ENCODE measurements around the gene FAT1.

FAT1 gene

DNA sequence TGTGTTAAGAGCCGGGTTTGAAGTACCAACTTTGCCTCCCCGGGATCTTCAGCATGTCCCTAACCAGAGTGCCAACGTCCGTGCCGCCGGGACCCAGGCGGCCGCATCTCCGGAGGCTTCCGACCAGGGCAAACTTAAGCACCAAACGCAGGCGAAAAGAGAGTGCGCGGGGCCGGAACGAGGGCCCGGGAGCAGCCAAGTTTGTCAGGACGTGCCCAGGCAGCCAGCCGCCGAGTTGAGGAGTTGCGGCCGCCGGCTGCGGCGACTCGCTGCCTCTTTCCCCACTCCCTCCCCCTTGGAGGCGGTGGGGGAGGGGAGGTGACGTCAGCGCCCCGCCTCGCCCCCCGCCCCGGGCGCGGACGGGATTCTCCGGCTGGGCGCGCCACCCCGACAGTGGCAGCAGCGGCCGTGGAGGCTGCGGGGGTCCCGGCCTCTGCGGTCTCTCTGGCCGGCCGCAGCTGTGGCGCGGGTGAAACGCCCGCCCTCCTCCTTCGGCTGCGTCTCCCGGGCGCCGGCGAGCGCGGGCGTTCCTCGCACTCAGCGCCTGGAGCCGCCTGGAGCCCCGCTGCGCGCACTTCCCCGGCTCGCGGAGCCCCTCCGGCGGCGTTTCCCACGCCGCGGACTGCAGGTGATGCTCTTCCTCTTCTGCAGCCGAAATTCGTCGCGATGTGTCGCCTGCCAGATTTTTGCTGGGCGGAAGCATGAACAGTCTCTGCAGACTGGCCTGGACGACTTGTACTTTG is 2.9 kb upstream of the FAT1 start:
- TF ChIP-seq JUND (IDR thresholded peaks at IDR 0.05; ENCODE audit: low read depth): no peak
- in situ Hi-C loops (cut with HindIII; ENCODE audit: low pct_unique_long_range_greater_than_20kb, low sequenced_read_pairs): no loop called here
- DNase-seq (ENCODE audit: low read depth in 1 of 2, low spot score in 1 of 2): no peak

DNA sequence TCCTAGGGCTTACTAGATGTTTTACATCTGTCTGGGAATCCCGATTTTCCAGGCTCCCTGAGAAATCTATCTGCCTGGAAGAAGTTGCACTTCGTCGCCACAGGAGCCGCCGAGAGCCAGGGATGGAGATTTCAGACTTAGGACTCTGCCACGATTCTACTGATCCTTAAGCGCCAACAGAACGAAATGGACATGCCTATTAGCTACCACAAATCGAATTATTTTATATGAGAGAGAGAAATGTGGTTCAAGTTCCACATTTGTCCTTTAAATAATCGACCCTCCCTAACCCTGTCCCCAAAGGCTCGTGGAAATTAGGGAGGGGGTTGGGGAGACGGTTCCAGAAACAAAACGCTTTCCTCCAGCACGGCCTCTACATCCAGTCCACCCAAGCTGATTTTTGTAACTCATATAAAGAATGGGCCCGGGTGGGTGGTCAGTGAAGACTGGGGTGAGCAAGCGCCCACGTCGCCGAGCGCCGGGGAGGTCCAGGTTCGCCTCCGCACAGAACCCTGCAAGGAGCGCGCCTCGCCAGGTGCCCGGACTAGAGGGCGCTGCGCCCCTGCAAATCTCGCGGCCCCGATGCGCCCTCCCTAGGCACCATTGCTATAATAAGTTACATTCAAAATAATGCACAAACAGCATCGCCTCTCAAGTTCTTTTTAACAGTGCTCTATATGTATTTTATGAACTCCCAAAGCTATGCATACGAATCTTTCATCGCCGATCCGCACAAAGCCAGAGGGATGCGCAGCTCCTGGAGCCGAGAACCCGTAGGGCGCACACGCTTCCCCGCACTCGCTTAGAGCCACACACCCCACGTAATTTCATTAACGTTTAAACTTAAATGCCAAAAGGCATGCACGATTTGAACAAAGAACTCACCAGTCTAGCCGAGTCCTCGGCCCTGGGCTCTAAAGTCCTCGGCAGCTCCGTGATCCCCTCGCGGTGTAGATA is 2.1 kb upstream of the FAT1 start:
- in situ Hi-C loops (cut with HindIII; ENCODE audit: low pct_unique_long_range_greater_than_20kb, low sequenced_read_pairs): no loop called here
- no peak for TF ChIP-seq JUND (IDR thresholded peaks at IDR 0.05; ENCODE audit: low read depth)
- DNase-seq (ENCODE audit: low read depth in 1 of 2, low spot score in 1 of 2): no peak

DNA sequence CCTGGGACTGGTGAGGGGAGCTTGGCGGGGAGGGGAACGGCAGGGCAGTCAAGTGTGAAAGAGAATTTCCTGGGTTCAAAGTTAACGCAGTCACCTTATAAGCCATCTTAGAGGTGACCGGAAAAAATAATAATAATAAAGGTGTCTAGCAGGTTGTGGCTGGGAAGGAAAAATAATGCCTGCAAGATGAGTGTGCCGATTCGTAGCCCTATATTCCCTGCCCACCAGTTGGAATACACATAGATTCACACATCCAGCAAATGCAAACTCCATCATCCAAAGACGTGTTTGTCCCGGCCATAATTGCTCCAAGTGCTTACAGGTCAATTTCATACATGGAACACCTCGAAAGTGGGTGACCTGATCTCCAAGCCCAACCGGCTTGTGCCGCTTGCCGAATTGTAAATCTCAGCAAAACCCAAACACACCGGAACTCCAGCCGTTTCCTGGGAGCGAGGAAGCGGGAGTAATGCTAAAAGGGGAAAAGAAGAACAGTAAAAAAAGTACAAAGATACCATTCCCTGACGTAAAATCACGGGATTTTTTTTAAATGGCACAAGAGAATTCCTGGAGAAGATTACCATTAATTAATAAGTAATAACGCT is 1.3 kb upstream of the FAT1 start:
- DNase-seq (ENCODE audit: low read depth in 1 of 2, low spot score in 1 of 2): no peak
- no peak for TF ChIP-seq JUND (IDR thresholded peaks at IDR 0.05; ENCODE audit: low read depth)
- in situ Hi-C loops (cut with HindIII; ENCODE audit: low pct_unique_long_range_greater_than_20kb, low sequenced_read_pairs): no loop called here

DNA sequence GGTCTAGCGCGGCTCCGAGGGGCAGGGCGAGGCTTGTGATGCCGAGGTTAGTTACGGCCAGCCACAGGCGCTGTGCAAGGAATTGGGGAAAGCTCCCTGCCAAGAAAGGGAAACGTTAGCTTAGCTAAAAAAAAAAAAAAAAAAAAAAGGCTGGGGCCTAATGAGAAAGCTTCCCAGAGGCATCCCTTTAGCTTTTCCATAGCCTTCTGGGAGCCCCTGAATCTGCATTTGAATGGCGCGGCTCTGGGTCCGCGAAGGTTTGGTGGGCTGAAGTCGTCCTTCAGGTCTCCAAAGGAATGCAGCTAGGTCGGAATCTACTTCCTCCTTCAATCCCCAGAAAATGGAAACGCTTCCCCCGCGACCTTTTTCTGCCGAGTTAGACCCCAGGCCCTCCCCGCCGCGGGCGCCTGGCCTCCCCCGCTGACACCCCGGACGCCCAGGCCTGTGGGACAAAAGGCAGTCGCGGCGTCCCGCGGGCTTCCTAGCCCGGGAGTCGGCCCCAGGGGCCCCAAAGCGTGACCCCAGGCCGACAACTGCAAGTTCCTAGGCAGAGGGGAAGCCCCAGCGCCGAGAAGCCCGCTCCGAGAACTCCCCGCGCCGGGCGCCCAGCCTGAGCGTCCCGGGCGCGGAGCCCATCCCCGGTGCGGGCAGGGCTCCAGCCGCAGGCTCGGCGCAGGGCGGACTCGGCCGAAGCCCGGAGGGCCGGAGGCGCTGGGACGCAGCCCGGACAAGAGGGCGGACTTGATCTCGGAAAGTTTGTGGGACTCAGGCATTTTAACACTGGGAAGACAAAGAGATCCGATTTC is 605 bp upstream of the FAT1 start:
- no peak for TF ChIP-seq JUND (IDR thresholded peaks at IDR 0.05; ENCODE audit: low read depth)
- in situ Hi-C loops (cut with HindIII; ENCODE audit: low pct_unique_long_range_greater_than_20kb, low sequenced_read_pairs): no loop called here
- no peak for DNase-seq (ENCODE audit: low read depth in 1 of 2, low spot score in 1 of 2)

DNA sequence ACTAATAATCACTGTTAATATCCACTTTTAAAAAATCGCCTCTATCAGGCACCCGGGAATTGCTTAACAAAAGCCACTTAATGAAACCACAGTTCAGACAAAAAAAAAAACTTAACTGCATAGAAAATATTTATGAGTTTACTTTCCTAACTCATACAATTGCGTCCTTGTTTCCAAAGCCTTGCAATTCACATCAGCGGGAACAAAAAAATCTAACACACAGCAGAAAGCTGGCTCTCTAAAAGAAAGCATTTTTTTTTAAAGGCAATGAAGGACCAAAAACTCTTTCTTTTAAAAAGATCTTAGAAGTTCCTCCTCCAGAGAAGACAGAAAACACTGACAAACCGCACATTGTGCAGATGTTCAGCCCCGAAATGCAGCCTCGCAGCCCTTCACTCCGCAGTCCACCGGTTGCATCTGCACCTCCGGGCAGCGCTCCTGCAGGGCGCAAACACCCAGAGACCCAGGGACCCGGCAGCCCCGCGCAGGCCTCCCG is 812 bp downstream of the FAT1 start:
- peak in 1 of 2 experiments; percentile 37 for DNase-seq (ENCODE audit: low read depth in 1 of 2, low spot score in 1 of 2)
- no peak for TF ChIP-seq JUND (IDR thresholded peaks at IDR 0.05; ENCODE audit: low read depth)
- in situ Hi-C loops (cut with HindIII; ENCODE audit: low pct_unique_long_range_greater_than_20kb, low sequenced_read_pairs): no loop called here

DNA sequence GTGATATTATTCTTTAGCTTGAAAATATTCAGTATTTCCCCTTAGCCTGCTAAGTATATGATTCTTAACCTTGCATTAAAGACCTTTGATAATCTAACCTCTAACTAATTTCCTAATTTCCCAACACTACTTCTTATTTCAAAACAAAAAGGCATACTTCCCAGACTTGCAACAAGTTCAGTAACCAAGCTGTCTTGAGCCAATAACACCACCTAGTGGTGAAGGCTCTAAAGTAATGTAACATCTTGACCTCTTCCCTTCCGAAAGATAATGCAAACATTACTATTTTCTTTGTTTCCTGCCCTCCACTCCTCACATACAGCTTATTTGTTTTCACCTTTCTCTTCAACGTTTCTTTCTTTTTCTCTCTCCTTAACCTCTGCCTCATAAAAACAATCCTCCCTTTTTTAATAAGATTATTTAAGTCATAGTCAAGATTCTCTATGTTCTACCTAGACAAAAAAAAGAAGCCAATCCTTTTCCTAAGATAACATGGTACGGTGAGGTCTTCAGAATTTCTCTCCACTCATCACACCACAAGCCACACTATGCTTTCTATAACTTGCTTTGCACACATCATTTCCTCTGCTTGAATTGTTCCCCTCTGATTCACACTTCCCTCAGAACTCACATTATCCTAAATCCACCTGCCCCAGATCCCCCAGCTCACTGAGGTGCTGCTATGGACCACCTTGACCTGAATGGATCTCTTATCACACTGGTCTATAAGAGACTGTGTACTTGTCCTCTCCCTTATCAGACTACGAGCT is 3.5 kb downstream of the FAT1 start:
- peak in 1 of 2 experiments; percentile 67 for DNase-seq (ENCODE audit: low read depth in 1 of 2, low spot score in 1 of 2)
- no peak for TF ChIP-seq JUND (IDR thresholded peaks at IDR 0.05; ENCODE audit: low read depth)
- in situ Hi-C loops (cut with HindIII; ENCODE audit: low pct_unique_long_range_greater_than_20kb, low sequenced_read_pairs): no loop called here

DNA sequence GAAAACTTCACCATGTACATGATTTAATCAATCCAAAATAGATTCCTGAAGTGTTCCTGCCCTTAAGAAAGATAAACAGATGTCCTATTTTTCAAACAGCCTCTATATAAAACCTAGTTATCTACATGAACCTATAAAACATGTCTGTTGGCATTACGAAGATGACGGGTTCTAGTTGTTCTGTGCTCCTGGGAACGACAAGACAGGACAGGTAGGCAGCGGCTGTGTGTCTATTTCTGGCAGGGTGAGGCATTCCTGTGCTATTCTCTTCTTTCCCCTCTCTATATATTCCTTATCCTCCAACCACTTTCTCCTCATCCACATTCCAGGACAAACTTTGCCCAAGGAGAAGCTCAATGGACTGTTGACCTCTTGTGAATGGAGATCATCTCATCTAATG is 6.1 kb downstream of the FAT1 start:
- DNase-seq (ENCODE audit: low read depth in 1 of 2, low spot score in 1 of 2): no peak
- no peak for TF ChIP-seq JUND (IDR thresholded peaks at IDR 0.05; ENCODE audit: low read depth)
- in situ Hi-C loops (cut with HindIII; ENCODE audit: low pct_unique_long_range_greater_than_20kb, low sequenced_read_pairs): no loop called here

DNA sequence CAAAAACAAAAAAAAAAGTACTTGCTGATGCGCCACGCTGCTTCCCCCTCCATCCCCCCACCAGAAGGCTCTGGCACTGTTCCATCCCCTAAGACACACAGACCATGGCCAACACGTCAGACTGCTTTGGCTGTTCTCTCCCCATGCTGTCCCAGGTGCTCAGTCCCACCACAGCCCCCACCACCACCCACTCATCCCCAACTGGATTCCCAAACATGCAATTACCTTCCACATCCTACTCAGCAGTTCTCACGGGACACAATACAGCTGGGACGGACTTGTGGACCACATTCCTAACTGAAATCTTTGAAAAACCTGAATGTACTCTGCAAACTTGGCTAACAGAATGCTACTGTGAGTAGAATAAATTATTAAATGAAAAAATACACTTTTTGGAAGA is 8.6 kb downstream of the FAT1 start:
- in situ Hi-C loops (cut with HindIII; ENCODE audit: low pct_unique_long_range_greater_than_20kb, low sequenced_read_pairs): no loop called here
- no peak for DNase-seq (ENCODE audit: low read depth in 1 of 2, low spot score in 1 of 2)
- TF ChIP-seq JUND (IDR thresholded peaks at IDR 0.05; ENCODE audit: low read depth): no peak

DNA sequence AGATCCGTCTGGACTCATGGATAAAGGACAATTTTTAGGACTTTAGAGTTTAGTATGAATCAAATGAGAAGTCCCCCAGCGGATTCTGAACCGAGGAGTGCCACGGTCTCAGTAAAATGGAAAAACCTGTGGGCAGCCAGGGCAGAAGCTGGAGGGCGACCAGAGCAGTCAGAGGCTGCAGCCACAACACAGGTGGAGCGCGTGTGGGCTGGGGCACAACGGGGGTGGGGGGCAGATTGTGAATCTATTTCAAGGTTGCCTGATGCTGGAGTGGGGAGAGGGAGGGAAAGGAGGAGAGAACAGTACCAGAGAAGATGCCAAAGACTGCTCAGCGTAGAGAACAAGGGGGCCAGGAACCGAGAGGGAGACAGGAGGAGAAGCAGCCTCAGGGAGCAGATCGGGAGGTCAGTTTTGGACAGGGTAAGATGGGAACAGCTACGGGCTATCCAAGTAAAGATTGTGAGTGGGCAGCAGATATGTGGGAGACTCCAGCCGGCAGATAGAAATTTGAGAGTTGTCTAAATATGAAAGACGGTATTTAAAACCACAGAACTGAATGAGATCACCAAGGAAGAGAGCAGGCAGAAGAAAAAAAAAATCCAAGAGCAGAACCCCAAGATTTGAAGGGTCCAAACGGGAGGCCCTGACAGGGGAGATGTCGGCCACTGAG is 9.5 kb downstream of the FAT1 start:
- no peak for DNase-seq (ENCODE audit: low read depth in 1 of 2, low spot score in 1 of 2)
- in situ Hi-C loops (cut with HindIII; ENCODE audit: low pct_unique_long_range_greater_than_20kb, low sequenced_read_pairs): no loop called here
- no peak for TF ChIP-seq JUND (IDR thresholded peaks at IDR 0.05; ENCODE audit: low read depth)

DNA sequence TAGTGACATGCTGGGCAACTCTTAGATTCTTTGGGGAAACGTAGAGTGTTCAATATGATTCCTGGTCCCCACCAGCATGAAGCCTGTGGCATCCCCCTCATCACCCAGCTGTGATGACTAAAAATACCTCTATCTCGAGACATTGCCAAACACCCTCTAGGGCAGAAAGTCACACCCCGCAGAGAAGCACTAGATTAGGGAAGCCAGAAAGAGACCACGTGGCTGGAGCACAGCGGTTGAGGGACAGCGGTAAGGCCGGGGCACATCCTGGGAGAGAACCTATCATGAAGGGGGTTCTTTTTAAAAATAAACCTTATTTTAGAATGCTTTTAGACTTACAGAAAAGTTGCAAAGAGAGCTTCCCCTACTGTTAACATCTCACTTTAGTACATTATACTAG is 11.0 kb downstream of the FAT1 start:
- DNase-seq (ENCODE audit: low read depth in 1 of 2, low spot score in 1 of 2): no peak
- in situ Hi-C loops (cut with HindIII; ENCODE audit: low pct_unique_long_range_greater_than_20kb, low sequenced_read_pairs): no loop called here
- TF ChIP-seq JUND (IDR thresholded peaks at IDR 0.05; ENCODE audit: low read depth): no peak

DNA sequence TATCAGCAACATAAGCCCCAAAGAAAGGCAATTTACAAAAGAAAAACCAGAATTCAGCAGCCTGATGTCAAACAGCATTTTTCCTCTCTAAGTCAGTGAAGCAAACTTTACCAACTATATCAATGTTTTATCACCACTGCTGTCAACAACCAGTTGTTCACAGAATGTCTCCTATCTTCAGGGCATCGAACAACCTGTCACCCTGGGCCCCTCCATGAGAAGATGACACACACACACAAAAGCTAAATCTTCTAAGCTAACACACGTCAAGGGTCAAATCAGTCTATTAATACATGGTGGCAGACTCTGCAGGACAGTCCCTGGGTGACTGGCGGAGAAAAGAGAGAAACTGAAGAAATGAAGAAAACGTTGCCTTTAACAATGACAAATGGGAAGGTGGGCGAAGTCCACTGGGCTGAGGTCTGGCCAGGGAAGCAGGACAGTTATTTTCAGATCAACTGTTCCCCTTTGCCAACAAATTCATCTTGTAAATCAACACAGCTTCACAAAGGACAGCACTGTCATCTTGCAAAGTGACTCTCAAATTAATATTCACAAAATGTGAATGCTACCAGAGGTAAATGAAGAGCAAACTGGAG is 13.0 kb downstream of the FAT1 start:
- no peak for TF ChIP-seq JUND (IDR thresholded peaks at IDR 0.05; ENCODE audit: low read depth)
- DNase-seq (ENCODE audit: low read depth in 1 of 2, low spot score in 1 of 2): no peak
- in situ Hi-C loops (cut with HindIII; ENCODE audit: low pct_unique_long_range_greater_than_20kb, low sequenced_read_pairs): no loop called here
